CD4-positive, alpha-beta memory T cell (primary cell): ENCODE data around the gene CDKL1. TPM values are rescaled to one million over a fixed set of nuclear protein-coding genes. Genes with fewer than 3 reads are reported as not detected.

Experiments used
- CTCF ChIA-PET: fragments of 350-600 bp; sonication (Branson Sonifier 250); formaldehyde crosslinking; loops from one replicate; lab custom pipeline; 2021; ENCODE audit warnings: inconsistent platforms; ENCODE audit not compliant: partially characterized antibody; lab: Charles Lee
- POLR2A ChIA-PET: fragments of 350-600 bp; sonication (Branson Sonifier 250); formaldehyde crosslinking; loops from one replicate; lab custom pipeline; 2021; ENCODE audit not compliant: partially characterized antibody; lab: Charles Lee
- DNase-seq, 5 donors: peaks; one replicate each; pipeline versions ENCODE4 v3.0.0 to v3.0.0-alpha.2; 2020 to 2022; ENCODE audit warnings: mixed read lengths in 1 of 5
- H3K27ac ChIP-seq: one replicate; pipeline ENCODE4 v1.7.0; 2013; ENCODE audit warnings: low read depth, low read length
- H3K27me3 ChIP-seq: 2 replicates; pipeline ENCODE4 v1.7.0; 2013; ENCODE audit warnings: mild to moderate bottlenecking, low read length, moderate library complexity; ENCODE audit not compliant: insufficient read depth
- H3K36me3 ChIP-seq: 2 replicates; pipeline ENCODE4 v1.7.0; 2013; ENCODE audit warnings: mild to moderate bottlenecking, low read length, moderate library complexity; ENCODE audit not compliant: insufficient read depth
- H3K4me1 ChIP-seq: 2 replicates; pipeline ENCODE4 v1.7.0; 2013; ENCODE audit warnings: mild to moderate bottlenecking, low read length, moderate library complexity; ENCODE audit not compliant: insufficient read depth
- H3K4me3 ChIP-seq, 2 donors: one replicate each; pipeline ENCODE4 v1.7.0; 2013; ENCODE audit warnings: low read length in 2 of 2, mild to moderate bottlenecking in 1 of 2
- H3K9me3 ChIP-seq, 2 donors: one replicate each; pipeline ENCODE4 v1.7.0; 2013; ENCODE audit warnings: low read length in 2 of 2, control low read depth in 1 of 2; ENCODE audit not compliant: control insufficient read depth in 1 of 2
- H3K27ac Mint-ChIP-seq, 7 donors: one replicate each; pipeline ENCODE4 v1.8.0; 2020 to 2021; ENCODE audit warnings: mixed read lengths in 7 of 7, mild to moderate bottlenecking in 6 of 7, inconsistent platforms in 3 of 7, moderate library complexity in 3 of 7
- H3K27me3 Mint-ChIP-seq, 2 donors: one replicate each; pipeline ENCODE4 v1.8.0; 2020 to 2021; ENCODE audit warnings: mixed read lengths in 2 of 2
- H3K36me3 Mint-ChIP-seq, 2 donors: one replicate each; pipeline ENCODE4 v1.8.0; 2020 to 2021; ENCODE audit warnings: mixed read lengths in 2 of 2, inconsistent platforms in 1 of 2, mild to moderate bottlenecking in 1 of 2
- H3K4me1 Mint-ChIP-seq, 4 donors: one replicate each; pipeline ENCODE4 v1.8.0; 2020 to 2021; ENCODE audit warnings: mixed read lengths in 4 of 4, mild to moderate bottlenecking in 1 of 4
- H3K4me3 Mint-ChIP-seq, 8 donors: one replicate each; pipeline ENCODE4 v1.8.0; 2020 to 2021; ENCODE audit warnings: mixed read lengths in 8 of 8, mild to moderate bottlenecking in 7 of 8, moderate library complexity in 6 of 8, inconsistent platforms in 3 of 8
- H3K9me3 Mint-ChIP-seq, 8 donors: one replicate each; pipeline ENCODE4 v1.8.0; 2020 to 2021; ENCODE audit warnings: mixed read lengths in 8 of 8, mild to moderate bottlenecking in 5 of 8, inconsistent platforms in 3 of 8, moderate library complexity in 1 of 8
- intact Hi-C: fragments of 100-400 bp; cut with micrococcal nuclease; formaldehyde crosslinking; loops from one replicate; pipeline ENCODE4 v1.15.1; 2023
- polyA plus RNA-seq, 2 donors: library from polyadenylated mRNA; unstranded; fragments of 300-500 nt; fragmentation: Illumina TruSeq; gene quantifications; one replicate each; pipeline ENCODE4 v1.2.3, GENCODE V29; 2021
- total RNA-seq, 2 experiments: library from RNA; stranded (reverse); gene quantifications; one replicate each; pipeline ENCODE4 v1.2.3, GENCODE V29; 2021

CDKL1 gene
- total and polyA plus RNA-seq, 4 experiments from 2014 or later: 1.6 to 12.0 (median 6.4) TPM

DNA sequence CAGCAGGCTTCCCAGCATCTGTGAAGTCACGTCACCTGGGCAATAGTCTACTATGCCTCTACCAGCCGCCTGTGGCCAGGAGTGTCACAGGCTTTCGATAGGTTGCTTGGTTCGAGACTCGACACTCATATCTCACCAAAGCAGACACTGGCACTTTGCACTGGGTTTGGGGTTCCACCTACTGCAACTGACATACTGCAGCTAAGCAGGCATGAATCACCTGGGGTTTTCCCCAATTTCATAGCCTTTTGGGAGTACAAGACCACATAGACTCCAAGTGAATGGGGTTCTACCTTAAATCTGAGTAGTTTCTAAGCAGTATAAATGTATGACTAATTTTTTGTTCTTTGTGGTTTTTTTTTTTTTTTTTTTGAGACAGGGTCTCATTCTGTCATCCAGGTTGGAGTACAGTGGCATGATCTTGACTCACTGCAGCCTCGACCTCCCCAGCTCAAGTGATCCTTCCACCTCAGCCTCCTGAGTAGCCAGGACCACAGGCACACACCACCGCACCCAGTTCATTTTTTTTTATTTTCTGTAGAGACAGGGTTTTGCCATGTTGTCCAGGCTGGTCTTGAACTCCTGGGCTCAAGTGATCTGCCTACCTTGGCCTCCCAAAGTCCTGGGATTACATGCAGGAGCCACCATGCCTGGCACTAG is 52.4 kb downstream of the CDKL1 start:
- Mint-ChIP-seq H3K4me3 (no peak overlapping the region), H3K27me3 (no peaks in the 10 kb centered on the region), H3K9me3 (no peaks in the 10 kb centered on the region), H3K36me3 (peaks cover 14 to 16% of the 10 kb centered on the region in 2 donors), H3K4me1 (peaks cover 0 to 11% (median 6%) of the 10 kb centered on the region in 4 donors), H3K27ac (peak overlapping the region in 5 of 7 donors; percentile 5 to 63 (median 18))
- H3K4me3 ChIP-seq: no peak overlapping the region
- peaks cover 6% of the 10 kb centered on the region for H3K36me3 ChIP-seq
- ChIA-PET CTCF (interaction anchor here (0.8 kb wide), 1 partner anchor 23 kb away, joined by 3 read pairs; no protein-coding TSS in a partner anchor), POLR2A (interaction anchor here (1.3 kb wide), 1 partner anchor 20 kb away, joined by 3 read pairs; no protein-coding TSS in a partner anchor)
- intact Hi-C loops: no loop called here
- no peaks in the 10 kb centered on the region for H3K27me3 ChIP-seq
- no peaks in the 10 kb centered on the region for H3K9me3 ChIP-seq
- H3K27ac ChIP-seq: no peak overlapping the region
- peak in 1 of 5 donors; percentile 72 for DNase-seq
- no peaks in the 10 kb centered on the region for H3K4me1 ChIP-seq

GRCh38 chr14:50343434-50343833 is 53.2 kb downstream of the CDKL1 start:
- Histone ChIP-seq H3K27ac (no peak overlapping the region), H3K27me3 (no peaks in the 10 kb centered on the region), H3K9me3 (no peaks in the 10 kb centered on the region), H3K36me3 (peaks cover 6% of the 10 kb centered on the region), H3K4me1 (no peaks in the 10 kb centered on the region), H3K4me3 (no peak overlapping the region)
- CTCF ChIA-PET: no interaction called here
- Mint-ChIP-seq H3K36me3 (peaks cover 9 to 21% of the 10 kb centered on the region in 2 donors), H3K9me3 (no peaks in the 10 kb centered on the region), H3K27ac (no peak overlapping the region), H3K4me3 (no peak overlapping the region), H3K27me3 (no peaks in the 10 kb centered on the region), H3K4me1 (peaks cover 0 to 11% (median 6%) of the 10 kb centered on the region in 4 donors)
- intact Hi-C loops: no loop called here
- DNase-seq: no peak
- POLR2A ChIA-PET: no interaction called here

DNA sequence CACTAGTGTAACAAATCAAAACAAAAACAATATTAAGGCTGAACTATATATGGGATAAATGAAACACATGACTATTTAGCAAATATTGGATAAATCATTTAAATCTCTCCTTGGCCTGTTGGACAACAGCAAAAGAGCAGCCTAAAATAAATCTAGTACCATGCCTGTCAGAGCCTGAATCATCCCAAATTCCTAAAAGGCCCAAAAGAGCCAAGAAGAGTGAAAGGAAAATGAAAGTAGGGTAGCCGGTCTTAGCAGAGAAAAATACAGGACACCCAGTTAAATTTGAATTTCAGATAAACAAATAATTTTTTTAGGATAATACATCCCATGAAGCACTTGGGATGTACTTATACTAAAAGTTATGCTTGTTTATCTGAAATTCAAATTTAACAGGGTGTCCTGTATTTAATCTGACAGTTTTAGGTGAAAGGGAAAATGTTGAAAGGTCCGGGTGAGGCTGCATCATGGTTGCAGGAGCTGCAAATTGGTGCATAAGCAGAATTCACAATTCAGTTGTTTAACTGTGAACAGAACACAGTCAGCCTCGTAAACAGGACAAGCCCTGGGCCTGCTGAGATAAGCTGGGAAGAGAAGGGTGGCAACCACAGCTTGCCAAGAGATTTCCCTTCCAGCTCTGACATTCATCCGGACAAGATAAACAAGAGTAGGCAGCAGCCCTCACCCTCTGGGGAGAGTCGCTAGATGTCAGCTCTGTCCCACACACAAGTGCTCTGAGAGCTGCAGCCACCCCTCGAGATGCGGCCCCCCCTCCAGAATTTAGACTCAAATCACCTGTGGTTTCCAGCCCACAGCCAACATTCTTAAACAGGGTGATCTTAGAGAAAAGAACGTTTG is 54.2 kb downstream of the CDKL1 start:
- peaks cover 6% of the 10 kb centered on the region for H3K36me3 ChIP-seq
- H3K4me1 ChIP-seq: no peaks in the 10 kb centered on the region
- Mint-ChIP-seq H3K9me3 (no peaks in the 10 kb centered on the region), H3K36me3 (peaks cover 9 to 24% of the 10 kb centered on the region in 2 donors), H3K27me3 (no peaks in the 10 kb centered on the region), H3K27ac (peak overlapping the region in 4 of 7 donors; percentile 35 to 79 (median 66)), H3K4me3 (no peak overlapping the region), H3K4me1 (peaks cover 0 to 11% (median 6%) of the 10 kb centered on the region in 4 donors)
- no peak overlapping the region for H3K4me3 ChIP-seq
- CTCF ChIA-PET: interaction anchor here (0.6 to 1.4 kb wide), 3 partner anchors 11 to 189 kb away, joined by 3 to 5 read pairs (median 5); no protein-coding TSS in a partner anchor
- H3K27me3 ChIP-seq: no peaks in the 10 kb centered on the region
- H3K27ac ChIP-seq: no peak overlapping the region
- intact Hi-C loops: no loop called here
- no peaks in the 10 kb centered on the region for H3K9me3 ChIP-seq
- POLR2A ChIA-PET: interaction anchor here (1.1 kb wide), 1 partner anchor 190 kb away, joined by 3 read pairs; the partner anchor contains the start of gene MAP4K5
- DNase-seq: peak in 3 of 5 donors; percentile 22 to 36 (median 32)

- POLR2A ChIA-PET: no interaction called here
- intact Hi-C loops: no loop called here
- no peaks in the 10 kb centered on the region for H3K27me3 ChIP-seq
Measured at GRCh38 chr14:50340963-50341362, 55.7 kb downstream of the CDKL1 start.

DNA sequence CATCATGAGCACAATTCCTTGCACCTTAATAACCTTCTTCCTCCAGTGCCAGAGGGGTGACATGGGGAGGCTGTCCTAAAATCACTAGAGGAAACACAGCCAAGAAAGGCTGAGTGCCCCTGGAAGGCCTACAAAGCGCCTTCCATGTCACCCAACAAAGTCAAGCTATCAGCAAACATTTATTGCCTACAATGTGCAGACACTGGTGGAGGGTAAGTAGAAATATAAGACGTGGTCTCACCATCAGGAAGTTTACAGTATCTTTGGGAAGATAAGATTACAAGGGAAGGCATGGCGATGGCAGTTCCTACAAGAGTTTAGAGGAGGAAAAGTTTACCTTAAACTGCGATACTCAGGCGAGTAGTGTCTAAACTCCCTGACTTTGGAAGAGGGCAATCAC is 56.6 kb downstream of the CDKL1 start:
- peaks cover 6% of the 10 kb centered on the region for H3K36me3 ChIP-seq
- Mint-ChIP-seq H3K27me3 (no peaks in the 10 kb centered on the region), H3K36me3 (peaks cover 4 to 30% of the 10 kb centered on the region in 2 donors), H3K9me3 (no peaks in the 10 kb centered on the region), H3K4me1 (peaks cover 10 to 23% (median 17%) of the 10 kb centered on the region in 4 donors), H3K27ac (peak overlapping the region in 2 of 7 donors; percentile 12 to 13), H3K4me3 (no peak overlapping the region)
- no peak for DNase-seq
- no peaks in the 10 kb centered on the region for H3K9me3 ChIP-seq
- POLR2A ChIA-PET: no interaction called here
- H3K4me3 ChIP-seq: no peak overlapping the region
- intact Hi-C loops: no loop called here
- H3K4me1 ChIP-seq: peaks cover 9% of the 10 kb centered on the region
- no peak overlapping the region for H3K27ac ChIP-seq
- H3K27me3 ChIP-seq: no peaks in the 10 kb centered on the region
- CTCF ChIA-PET: interaction anchor here (1.1 kb wide), 1 partner anchor 19 kb away, joined by 3 read pairs; no protein-coding TSS in a partner anchor

More at GRCh38 chr14:50340963-50341362, 55.7 kb downstream of the CDKL1 start:
- Mint-ChIP-seq H3K36me3 (peaks cover 7 to 26% of the 10 kb centered on the region in 2 donors), H3K4me3 (no peak overlapping the region), H3K27ac (peak overlapping the region in 1 of 7 donors; percentile 37), H3K27me3 (no peaks in the 10 kb centered on the region), H3K9me3 (no peaks in the 10 kb centered on the region), H3K4me1 (peaks cover 5 to 18% (median 13%) of the 10 kb centered on the region in 4 donors)
- H3K4me1 ChIP-seq: peaks cover 7% of the 10 kb centered on the region
- no peak for DNase-seq
- CTCF ChIA-PET: interaction anchor here (1.0 kb wide), 1 partner anchor 20 kb away, joined by 3 read pairs; no protein-coding TSS in a partner anchor
- H3K4me3 ChIP-seq: no peak overlapping the region
- peaks cover 6% of the 10 kb centered on the region for H3K36me3 ChIP-seq
- no peaks in the 10 kb centered on the region for H3K9me3 ChIP-seq
- H3K27ac ChIP-seq: no peak overlapping the region

DNA sequence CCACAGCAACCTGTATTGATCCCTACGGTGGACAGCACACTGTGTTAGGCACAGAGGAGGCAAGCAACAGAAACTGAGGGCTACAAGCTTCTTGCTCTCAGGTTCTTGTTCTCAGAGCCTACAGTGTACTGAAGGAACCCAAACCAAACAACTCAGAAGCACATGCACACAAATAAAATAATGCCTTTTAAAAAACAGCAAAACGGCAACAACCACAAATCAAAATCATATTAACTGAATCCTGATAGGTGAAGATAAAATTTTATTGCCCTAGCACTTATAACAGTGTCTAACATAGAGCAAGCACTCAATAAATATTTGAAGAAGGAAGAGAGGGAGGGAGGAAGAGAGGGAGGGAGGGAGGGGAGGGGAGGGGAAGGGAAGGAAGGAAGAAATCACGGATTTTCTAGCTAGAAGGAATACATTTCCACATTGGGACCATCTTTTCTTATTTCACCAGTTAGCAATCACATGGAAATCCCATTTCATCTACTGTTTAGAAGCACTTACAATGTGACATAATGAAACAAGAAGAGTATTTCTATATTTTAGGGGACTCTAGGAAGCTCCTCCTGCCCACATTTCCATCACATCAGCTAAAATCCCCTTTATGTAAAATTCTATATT is 57.4 kb downstream of the CDKL1 start:
- Mint-ChIP-seq H3K4me1 (peaks cover 10 to 21% (median 16%) of the 10 kb centered on the region in 4 donors), H3K9me3 (no peaks in the 10 kb centered on the region), H3K36me3 (peaks cover 4 to 30% of the 10 kb centered on the region in 2 donors), H3K4me3 (no peak overlapping the region), H3K27ac (peak overlapping the region in 2 of 7 donors; percentile 32 to 51), H3K27me3 (no peaks in the 10 kb centered on the region)
- DNase-seq: no peak
- Histone ChIP-seq H3K9me3 (no peaks in the 10 kb centered on the region), H3K27me3 (no peaks in the 10 kb centered on the region), H3K4me1 (peaks cover 9% of the 10 kb centered on the region), H3K27ac (no peak overlapping the region), H3K4me3 (no peak overlapping the region), H3K36me3 (peaks cover 6% of the 10 kb centered on the region)
- CTCF ChIA-PET: interaction anchor here (0.9 to 1.1 kb wide), 2 partner anchors 10 to 18 kb away, joined by 3 read pairs; no protein-coding TSS in a partner anchor
- intact Hi-C loops: no loop called here
- POLR2A ChIA-PET: no interaction called here
